HT1080 (cell line): ENCODE data around the gene PYGB. TPM values are rescaled to one million over a fixed set of nuclear protein-coding genes. Genes with fewer than 3 reads are reported as not detected.
"Not testable (repeated sequence)": the region's sequence is repeated elsewhere in the genome, so short reads cannot be mapped to it uniquely, and the experiment has no call there.

Experiments used
- DNase-seq: peaks from one replicate; pipeline ENCODE4 v3.0.0-alpha.2; 2015; ENCODE audit warnings: low read depth
- small RNA-seq: library from RNA; depleted of rRNA; stranded (forward); fragments of <200 nt; gene quantifications from one replicate; pipeline ENCODE3, GENCODE V24; 2014
- total RNA-seq: library from RNA; depleted of rRNA; stranded (reverse); fragments of >200 nt; shearing (Covaris generic); gene quantifications from 2 replicates; pipeline ENCODE4 v1.2.3, GENCODE V29; 2014; rRNA removed

The PYGB gene
- total RNA-seq, 1 experiment from 2014 or later = 121 TPM

DNA sequence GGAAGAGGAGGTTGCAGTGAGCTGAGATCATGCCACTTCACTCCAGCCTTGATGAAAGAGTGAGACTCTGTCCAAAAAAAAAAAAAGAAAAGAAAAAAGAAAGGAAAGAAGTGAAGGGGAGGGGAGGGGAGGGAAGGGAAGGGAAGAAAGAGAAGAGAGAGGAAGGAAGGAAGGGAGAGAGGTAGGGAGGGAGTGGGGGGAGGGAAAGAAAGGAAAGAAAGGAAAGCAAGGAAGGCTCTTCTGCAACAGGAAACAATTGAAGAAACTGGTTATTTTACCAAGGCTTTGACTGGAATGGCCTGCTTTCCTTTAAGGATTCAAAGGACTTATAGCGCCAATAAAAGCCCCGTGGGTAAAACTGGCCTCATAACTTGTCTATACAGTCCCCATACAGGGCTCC, 78.1 kb downstream of the PYGB start:
- DNase-seq = no peak

DNA sequence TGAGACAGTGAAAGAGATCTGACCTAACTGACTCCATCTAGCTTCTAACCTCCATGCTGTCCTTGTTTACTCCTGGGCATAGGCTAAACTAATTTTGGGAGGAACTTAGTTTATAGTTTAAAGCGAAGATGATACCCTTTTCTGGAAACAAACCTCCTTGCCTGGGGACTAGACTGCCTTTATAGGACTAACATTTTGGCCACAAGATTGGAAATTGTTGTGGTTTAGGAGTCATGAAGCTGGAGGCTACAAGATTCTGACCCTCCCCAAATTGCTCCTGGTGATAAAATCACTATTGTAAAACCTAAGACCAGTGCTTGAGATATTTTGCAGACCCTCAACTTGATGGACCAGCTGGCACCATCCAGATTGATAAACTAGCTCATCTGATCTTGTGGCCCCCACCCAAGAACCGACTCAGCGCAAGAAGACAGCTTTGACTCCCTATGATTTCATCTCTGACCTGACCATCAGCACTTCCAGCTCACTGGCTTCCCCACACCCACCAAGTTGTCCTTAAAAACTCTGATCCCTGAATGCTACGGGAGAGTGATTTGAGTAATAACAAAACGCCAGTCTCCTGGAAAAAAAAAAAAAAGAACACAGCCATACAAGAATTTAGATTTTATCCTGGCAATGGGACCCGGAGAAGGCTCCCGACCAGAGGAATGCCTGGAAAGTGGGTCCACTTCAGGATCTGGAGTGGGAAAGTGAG, 79.8 kb downstream of the PYGB start:
- no peak for DNase-seq

DNA sequence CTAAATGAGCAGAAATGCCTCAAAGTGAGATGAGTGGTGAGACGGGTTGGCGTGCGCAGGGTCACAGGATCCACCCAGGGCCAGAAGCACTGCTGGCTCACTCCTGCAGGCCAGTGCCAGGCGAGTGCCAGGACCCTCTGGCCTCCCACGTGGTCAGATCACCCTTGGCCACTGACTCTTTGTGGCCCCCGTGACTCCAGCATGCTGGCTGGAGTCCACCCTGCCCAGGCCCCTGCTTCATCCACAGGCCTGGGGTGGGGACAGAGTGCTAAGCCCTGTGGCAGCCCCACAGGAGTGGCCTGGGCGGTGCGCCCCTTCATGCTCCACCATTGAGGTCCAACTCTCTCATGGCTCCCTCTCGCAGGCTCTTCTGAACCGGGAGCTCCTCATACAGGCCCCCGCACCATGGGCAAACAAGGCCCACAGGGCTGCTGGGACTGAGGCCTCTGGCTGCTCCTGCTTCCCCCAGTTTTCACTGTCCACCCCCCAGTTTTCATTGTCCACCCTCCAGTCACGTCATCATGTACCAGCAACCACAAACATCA, 81.1 kb downstream of the PYGB start:
- DNase-seq = no peak

DNA sequence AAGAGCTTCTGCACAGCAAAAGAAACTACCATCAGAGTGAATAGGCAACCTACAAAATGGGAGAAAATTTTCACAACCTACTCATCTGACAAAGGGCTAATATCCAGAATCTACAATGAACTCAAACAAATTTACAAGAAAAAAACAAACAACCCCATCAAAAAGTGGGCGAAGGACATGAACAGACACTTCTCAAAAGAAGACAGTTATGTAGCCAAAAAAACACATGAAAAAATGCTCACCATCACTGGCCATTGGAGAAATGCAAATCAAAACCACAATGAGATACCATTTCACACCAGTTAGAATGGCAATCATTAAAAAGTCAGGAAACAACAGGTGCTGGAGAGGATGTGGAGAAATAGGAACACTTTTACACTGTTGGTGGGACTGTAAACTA, 87.1 kb downstream of the PYGB start:
- DNase-seq = not testable (repeated sequence)

DNA sequence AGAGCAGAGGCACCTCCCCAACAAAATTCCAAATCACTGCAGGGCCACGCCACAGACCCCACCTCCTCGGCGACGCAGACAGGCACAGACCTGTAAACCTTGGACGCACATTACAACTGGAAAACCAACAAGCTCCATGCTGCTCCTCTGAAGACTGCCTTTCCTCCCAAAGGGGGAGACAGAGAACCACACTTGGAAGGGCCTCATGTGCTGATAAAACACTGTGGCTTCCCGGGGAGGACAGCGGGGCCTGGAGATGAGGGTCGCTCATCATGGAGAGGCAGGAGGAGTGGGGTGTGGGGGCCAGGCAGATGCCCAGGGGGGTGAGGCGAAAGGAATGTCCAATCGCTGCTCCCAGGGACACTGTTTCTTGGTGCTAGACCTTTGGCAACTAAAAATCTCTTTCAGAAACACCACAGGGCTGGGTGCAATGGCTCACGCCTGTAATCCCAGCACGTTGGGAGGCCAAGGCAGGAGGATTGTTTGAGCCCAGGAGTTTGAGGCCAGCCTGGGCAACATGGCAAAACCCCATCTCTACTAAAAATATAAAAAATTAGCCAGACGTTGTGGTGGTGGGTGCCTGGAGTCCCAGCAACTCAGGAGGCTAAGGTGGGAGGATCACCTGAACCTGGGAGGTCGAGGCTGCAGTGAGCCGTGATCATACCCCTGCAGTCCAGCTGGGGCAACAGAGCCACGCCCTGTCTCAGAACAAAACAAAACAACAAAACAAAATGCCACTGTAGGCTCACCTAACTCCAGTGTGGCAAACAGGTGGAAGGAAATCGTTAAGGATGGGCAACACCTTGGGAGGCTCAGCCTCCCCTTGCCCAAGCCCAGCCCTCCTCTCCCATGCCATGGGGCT, 88.9 kb downstream of the PYGB start:
- no peak for DNase-seq

DNA sequence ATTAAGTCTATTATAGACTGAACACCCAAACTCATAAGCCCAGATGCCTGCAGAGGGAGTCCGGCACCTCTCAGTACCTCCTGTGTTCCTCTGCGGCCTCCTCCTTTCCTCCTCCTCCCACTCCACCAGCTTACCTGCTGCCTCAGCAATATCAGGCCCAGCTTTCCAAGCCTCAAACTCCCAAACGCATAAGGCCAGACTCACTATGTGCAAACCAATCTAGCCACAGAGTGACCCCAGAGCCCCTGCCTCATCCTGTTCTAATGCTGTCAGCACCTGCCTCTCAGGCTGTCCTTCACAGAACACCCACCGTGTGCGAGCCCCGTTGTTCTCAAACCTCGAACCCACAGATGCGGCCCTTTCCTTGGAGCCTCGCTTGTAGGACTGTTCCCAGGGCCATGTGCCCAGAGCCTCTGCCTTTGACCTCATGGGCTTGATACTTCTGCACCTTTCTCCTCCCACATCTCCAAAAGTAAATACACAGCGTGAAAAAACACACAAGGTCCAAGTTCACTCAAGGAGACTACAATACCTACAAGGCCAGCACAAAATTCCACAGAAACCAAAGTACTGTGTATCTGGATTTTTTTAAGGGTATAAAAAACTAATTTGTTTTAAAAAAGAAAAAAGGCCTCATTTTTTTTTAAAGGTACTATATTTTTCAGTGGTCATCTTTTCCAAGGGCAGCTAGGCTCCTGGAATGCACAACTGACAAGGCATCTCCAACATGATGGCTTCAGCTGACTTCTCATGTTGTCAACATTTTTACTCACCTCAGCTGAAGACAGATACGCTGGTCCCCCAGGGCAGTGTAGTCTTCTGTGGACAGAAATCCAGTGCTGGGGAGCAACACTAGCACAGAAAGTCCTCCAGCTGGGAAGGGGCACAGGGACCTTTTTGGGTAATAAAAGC, 90.5 kb downstream of the PYGB start:
- no peak for DNase-seq

DNA sequence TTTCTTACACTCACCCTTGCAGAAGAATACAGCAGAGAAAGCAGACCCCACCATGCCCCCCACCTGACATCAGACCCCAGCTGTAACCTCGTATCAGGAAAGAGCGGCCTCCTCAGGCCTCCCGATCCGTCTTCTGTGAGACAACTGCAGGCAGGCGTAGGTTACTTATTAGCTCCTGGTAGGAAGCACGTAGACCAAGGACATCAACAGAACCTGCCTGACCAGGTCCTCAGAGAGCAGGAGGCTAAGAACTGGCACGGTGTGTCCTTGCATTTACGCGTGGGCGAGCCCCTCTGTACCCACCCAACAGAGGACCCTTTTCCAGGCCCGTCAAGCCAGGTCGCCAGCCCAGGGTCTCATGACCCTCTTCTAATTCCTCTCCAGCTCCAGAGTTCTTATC, 91.7 kb downstream of the PYGB start:
- no peak for DNase-seq

DNA sequence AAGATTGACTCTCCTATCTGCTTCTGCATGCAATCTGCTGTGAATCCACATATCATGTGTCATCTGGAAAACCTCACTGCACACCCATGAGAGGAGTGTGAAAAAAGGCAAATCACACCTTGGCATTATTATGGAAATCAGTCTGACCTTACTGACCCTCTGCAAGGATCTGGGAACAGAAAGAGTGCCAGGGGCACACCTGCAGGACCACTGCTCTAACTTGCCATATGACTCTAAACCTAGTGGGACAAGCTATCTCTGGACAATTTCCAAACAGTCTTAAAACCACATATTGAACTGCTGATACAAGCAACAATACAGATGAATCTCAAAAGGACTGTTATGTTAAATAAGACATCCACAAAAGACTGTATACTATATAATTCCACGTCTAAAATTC, 92.5 kb downstream of the PYGB start:
- no peak for DNase-seq

DNA sequence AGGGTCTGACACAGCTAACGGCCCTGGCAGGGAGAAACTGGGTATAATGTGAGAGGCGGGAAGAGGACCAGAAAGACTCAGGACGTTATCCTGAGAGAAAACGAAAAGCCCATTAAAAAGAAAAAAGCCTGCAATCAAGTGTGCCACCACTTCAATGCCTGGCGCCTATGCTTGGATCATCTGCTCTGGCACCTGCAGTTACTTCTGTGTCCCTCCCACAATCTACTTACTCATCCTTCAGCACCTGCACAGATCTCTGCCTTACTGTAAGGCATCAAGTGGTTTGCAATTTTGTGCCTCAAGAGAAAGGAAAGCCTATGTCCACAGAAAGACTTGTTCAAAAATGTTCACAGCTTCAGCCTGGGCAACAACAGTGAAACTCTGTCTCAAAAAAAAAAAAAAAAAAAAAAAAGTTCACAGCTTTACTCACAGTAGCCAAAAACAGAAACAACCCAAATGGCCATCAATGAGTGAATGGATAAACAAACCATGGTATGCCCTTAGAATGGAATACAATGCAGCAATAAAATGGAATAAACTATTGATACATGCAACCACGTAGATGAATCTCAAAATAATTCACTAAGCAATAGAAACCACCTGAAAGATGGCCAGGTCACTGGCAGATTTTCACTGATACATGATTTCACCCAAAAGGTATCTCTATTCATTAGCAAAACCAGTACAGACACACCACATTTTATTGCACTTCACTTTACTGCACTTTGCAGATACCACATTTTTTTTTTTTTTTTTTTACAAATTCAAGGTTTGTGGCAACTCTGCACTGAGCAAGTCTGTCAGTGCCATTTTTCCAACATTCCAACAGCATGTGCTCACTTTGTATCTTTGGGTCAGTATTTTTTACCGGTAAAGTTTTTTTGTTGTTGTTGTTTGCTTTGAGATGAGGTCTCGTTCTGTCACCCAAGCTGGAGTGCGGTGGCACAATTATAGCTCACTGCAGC, 94.1 kb downstream of the PYGB start:
- no peak for DNase-seq

DNA sequence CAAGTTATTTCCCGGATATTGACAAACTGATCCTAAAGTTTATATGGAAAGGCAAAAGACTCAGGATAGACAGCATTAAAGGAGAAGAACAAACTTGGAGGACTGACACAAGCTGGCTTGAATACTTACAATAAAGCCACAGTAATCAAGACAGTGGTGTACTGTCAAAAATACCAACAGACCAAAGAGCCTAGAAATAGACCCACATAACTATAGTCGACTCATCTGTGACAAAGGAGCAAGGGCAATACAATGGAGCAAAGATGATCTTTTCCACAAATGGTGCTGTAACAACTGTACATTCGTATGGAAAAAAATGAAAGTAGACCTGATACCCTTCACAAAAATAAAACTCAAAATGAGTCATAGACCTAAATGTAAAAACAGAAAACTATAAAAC, 96.7 kb downstream of the PYGB start:
- DNase-seq = no peak

DNA sequence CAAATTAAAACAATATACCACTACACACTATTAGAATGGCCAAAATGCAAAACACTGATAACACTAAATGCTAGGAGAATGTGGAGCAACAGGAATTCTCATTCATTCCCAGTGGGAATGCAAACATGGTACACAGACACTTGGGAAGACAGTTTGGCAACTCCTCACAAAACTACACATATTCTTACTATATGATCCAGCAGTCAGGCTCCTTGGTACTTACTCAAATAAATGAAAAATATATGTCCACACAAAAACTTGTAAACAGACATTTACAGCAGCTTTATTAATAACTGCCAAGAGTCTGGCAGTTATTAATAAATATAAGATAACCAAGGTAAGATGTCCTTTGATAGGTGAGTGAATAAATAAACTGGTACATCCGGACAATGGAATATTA, 97.8 kb downstream of the PYGB start:
- no peak for DNase-seq

DNA sequence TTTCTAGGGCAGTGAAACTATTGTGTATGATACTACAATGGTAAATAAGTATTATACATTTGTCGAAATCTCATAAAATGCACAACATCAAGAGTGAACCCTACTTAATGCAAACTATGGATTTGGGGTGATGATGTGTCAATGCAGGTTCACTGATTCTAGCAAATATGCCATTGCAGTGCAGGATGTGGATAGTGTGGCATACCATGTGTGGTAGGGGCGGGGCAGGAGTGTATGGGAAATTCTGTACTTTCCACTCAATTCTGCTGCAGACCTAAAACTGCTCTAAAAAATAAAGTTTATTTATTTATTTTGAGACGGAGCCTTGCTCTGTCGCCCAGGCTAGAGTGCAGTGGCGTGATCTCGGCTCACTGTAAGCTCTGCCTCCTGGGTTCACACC, 98.5 kb downstream of the PYGB start:
- DNase-seq = no peak

Small RNAs within 50 kb of the gene (small RNA-seq; reads per million reads assigned to genes)
- gene AL035252.4 (not detected), gene AL121772.2 (not detected), gene RF00019 (not detected)

Other genes starting within 250 kb of the PYGB start
- gene ACSS1, start 189.9 kb upstream of the PYGB start, total RNA-seq = 0.07 and 0.08 TPM in 2 replicates
- gene VSX1, start 165.9 kb upstream of the PYGB start, total RNA-seq = not detected in 2 replicates
- gene ENTPD6, start 52.4 kb upstream of the PYGB start, total RNA-seq = 96.1 and 107 TPM in 2 replicates
- 43.9 and 50.2 TPM in 2 replicates for gene ABHD12, start 142.8 kb downstream of the PYGB start, total RNA-seq
- 27.9 and 36.1 TPM in 2 replicates for gene GINS1, start 159.6 kb downstream of the PYGB start, total RNA-seq